Progenitor cell of endocrine pancreas (in vitro differentiated cells): ENCODE measurements around the gene GRIK5. TPM values are rescaled to one million over a fixed set of nuclear protein-coding genes. Genes with fewer than 3 reads are reported as not detected.

ENCODE experiments used
- DNase-seq: peaks from one replicate; pipeline ENCODE4 v3.0.0; 2021; ENCODE audit warnings: low spot score; ENCODE audit not compliant: unreplicated experiment
- H3K27ac Mint-ChIP-seq: 2 replicates; pipeline ENCODE4 v1.8.0; 2021; ENCODE audit warnings: mild to moderate bottlenecking, moderate library complexity, mixed read lengths
- H3K27me3 Mint-ChIP-seq: 2 replicates; pipeline ENCODE4 v1.8.0; 2021; ENCODE audit warnings: mixed read lengths
- H3K36me3 Mint-ChIP-seq: 2 replicates; pipeline ENCODE4 v1.8.0; 2022; ENCODE audit warnings: mixed read lengths; ENCODE audit not compliant: insufficient read depth
- H3K4me1 Mint-ChIP-seq: 2 replicates; pipeline ENCODE4 v1.8.0; 2021; ENCODE audit warnings: low read depth, mixed read lengths
- H3K4me3 Mint-ChIP-seq: 2 replicates; pipeline ENCODE4 v1.8.0; 2021; ENCODE audit warnings: low read depth, mild to moderate bottlenecking, moderate library complexity, mixed read lengths
- H3K9me3 Mint-ChIP-seq: 2 replicates; pipeline ENCODE4 v1.8.0; 2021; ENCODE audit warnings: low read depth, mixed read lengths
- total RNA-seq: library from RNA; stranded (reverse); gene quantifications from 2 replicates; pipeline ENCODE4 v1.2.1, GENCODE V29; 2021
- TF ChIP-seq, protein P1 (sequence below): fragments of 200-600 bp; sonication (generic); IDR thresholded peaks from one replicate; pipeline ENCODE4 v1.5.0; 2021; ENCODE audit warnings: antibody characterized with exemption, mild to moderate bottlenecking; ENCODE audit not compliant: unreplicated experiment

Gene GRIK5
- total RNA-seq, 1 donor from 2014 or later, result 11.6 TPM

- TF ChIP-seq, protein P1, sequence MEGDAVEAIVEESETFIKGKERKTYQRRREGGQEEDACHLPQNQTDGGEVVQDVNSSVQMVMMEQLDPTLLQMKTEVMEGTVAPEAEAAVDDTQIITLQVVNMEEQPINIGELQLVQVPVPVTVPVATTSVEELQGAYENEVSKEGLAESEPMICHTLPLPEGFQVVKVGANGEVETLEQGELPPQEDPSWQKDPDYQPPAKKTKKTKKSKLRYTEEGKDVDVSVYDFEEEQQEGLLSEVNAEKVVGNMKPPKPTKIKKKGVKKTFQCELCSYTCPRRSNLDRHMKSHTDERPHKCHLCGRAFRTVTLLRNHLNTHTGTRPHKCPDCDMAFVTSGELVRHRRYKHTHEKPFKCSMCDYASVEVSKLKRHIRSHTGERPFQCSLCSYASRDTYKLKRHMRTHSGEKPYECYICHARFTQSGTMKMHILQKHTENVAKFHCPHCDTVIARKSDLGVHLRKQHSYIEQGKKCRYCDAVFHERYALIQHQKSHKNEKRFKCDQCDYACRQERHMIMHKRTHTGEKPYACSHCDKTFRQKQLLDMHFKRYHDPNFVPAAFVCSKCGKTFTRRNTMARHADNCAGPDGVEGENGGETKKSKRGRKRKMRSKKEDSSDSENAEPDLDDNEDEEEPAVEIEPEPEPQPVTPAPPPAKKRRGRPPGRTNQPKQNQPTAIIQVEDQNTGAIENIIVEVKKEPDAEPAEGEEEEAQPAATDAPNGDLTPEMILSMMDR, result no peak
- Mint-ChIP-seq H3K4me3 (no peak overlapping the region), H3K36me3 (peaks cover 1% of the 10 kb centered on the region), H3K27me3 (no peaks in the 10 kb centered on the region), H3K9me3 (no peaks in the 10 kb centered on the region), H3K4me1 (peaks cover 8% of the 10 kb centered on the region), H3K27ac (no peak overlapping the region)
- DNase-seq, result no peak
Measured at GRCh38 chr19:41955521-41955920, 114.5 kb downstream of the GRIK5 start.

GRCh38 chr19:41951686-41952172 lies 118.3 kb downstream of the GRIK5 start:
- no peak overlapping the region for H3K4me3 Mint-ChIP-seq
- peaks cover 7% of the 10 kb centered on the region for H3K27me3 Mint-ChIP-seq
- H3K4me1 Mint-ChIP-seq, result peaks cover 2% of the 10 kb centered on the region
- TF ChIP-seq, protein P1, result peak; percentile 98
- peak; percentile 88 for DNase-seq
- no peaks in the 10 kb centered on the region for H3K9me3 Mint-ChIP-seq
- H3K36me3 Mint-ChIP-seq, result no peaks in the 10 kb centered on the region
- H3K27ac Mint-ChIP-seq, result no peak overlapping the region

Other genes starting within 250 kb of the GRIK5 start
- not detected in 2 replicates for gene LYPD4, start 225.5 kb downstream of the GRIK5 start, total RNA-seq
- not detected in 2 replicates for gene DMRTC2, start 225.2 kb downstream of the GRIK5 start, total RNA-seq
- 2,232 and 2,439 TPM in 2 replicates for gene RPS19, start 210.0 kb downstream of the GRIK5 start, total RNA-seq
- gene CD79A, start 192.9 kb downstream of the GRIK5 start, total RNA-seq, result 0.36 and 0.78 TPM in 2 replicates
- gene ARHGEF1, start 187.0 kb downstream of the GRIK5 start, total RNA-seq, result 109 and 112 TPM in 2 replicates
- 0.84 and 1.2 TPM in 2 replicates for gene ERFL, start 141.8 kb downstream of the GRIK5 start, total RNA-seq
- gene RABAC1, start 110.9 kb downstream of the GRIK5 start, total RNA-seq, result 86.6 and 87.7 TPM in 2 replicates
- gene ATP1A3, start 76.0 kb downstream of the GRIK5 start, total RNA-seq, result 0.29 TPM in 2 replicates
- 19.3 and 22.5 TPM in 2 replicates for gene ZNF574, start 6.0 kb upstream of the GRIK5 start, total RNA-seq
- gene POU2F2, start 62.2 kb upstream of the GRIK5 start, total RNA-seq, result 0.89 and 1.6 TPM in 2 replicates
- 35.7 and 38.3 TPM in 2 replicates for gene DEDD2, start 147.5 kb upstream of the GRIK5 start, total RNA-seq
- gene ZNF526, start 150.1 kb upstream of the GRIK5 start, total RNA-seq, result 17.6 and 21.1 TPM in 2 replicates
- gene GSK3A, start 172.4 kb upstream of the GRIK5 start, total RNA-seq, result 53.0 and 54.7 TPM in 2 replicates
- 106 and 111 TPM in 2 replicates for gene ERF, start 184.9 kb upstream of the GRIK5 start, total RNA-seq
- gene CIC, start 199.0 kb upstream of the GRIK5 start, total RNA-seq, result 86.0 and 87.2 TPM in 2 replicates
- gene PRR19, start 231.9 kb upstream of the GRIK5 start, total RNA-seq, result 3.2 and 3.4 TPM in 2 replicates
- gene PAFAH1B3, start 232.4 kb upstream of the GRIK5 start, total RNA-seq, result 144 and 157 TPM in 2 replicates
- gene TMEM145, start 243.1 kb upstream of the GRIK5 start, total RNA-seq, result 1.9 and 2.0 TPM in 2 replicates